UCSD-AML1 (cell line): ENCODE measurements around the gene LYRM7.
"Not testable (repeated sequence)": the region's sequence is repeated elsewhere in the genome, so short reads cannot be mapped to it uniquely, and the experiment has no call there.

Experiments
- DNase-seq: peaks from one replicate; lab custom pipeline; 2025; ENCODE audit not compliant: unreplicated experiment; lab: John Stamatoyannopoulos, UW

The LYRM7 gene

GRCh38 chr5:131171276-131171810, 599 bp downstream of the LYRM7 start:
- no peak for DNase-seq

- DNase-seq = no peak
These were observed 9.7 kb downstream of the LYRM7 start for GRCh38 chr5:131180407-131180806.

- no peak for DNase-seq
These were observed 12.1 kb downstream of the LYRM7 start for GRCh38 chr5:131182839-131183238.

- DNase-seq = no peak
These were observed 14.9 kb downstream of the LYRM7 start for GRCh38 chr5:131185523-131186104.

GRCh38 chr5:131186561-131187256, 16.0 kb downstream of the LYRM7 start:
- DNase-seq = no peak

- no peak for DNase-seq
These were observed 22.4 kb downstream of the LYRM7 start for GRCh38 chr5:131193106-131193505.

GRCh38 chr5:131193897-131194296, 23.2 kb downstream of the LYRM7 start:
- not testable (repeated sequence) for DNase-seq

GRCh38 chr5:131194725-131195124, 24.0 kb downstream of the LYRM7 start:
- no peak for DNase-seq

- no peak for DNase-seq
These were observed 25.0 kb downstream of the LYRM7 start for GRCh38 chr5:131195696-131196095.

- no peak for DNase-seq
These were observed 25.6 kb downstream of the LYRM7 start for GRCh38 chr5:131196331-131196730.

GRCh38 chr5:131198625-131199024, 27.9 kb downstream of the LYRM7 start:
- DNase-seq = no peak

GRCh38 chr5:131200560-131200959, 29.8 kb downstream of the LYRM7 start:
- no peak for DNase-seq

GRCh38 chr5:131204964-131205363, 34.2 kb downstream of the LYRM7 start:
- DNase-seq = no peak

- no peak for DNase-seq
These were observed 35.3 kb downstream of the LYRM7 start for GRCh38 chr5:131206061-131206460.

GRCh38 chr5:131206772-131207171, 36.0 kb downstream of the LYRM7 start:
- no peak for DNase-seq

- DNase-seq = no peak
These were observed 38.4 kb downstream of the LYRM7 start for GRCh38 chr5:131209175-131209505.

GRCh38 chr5:131209506-131210150, 38.9 kb downstream of the LYRM7 start:
- DNase-seq = peak; percentile 22

GRCh38 chr5:131210151-131210510, 39.4 kb downstream of the LYRM7 start:
- DNase-seq = no peak

GRCh38 chr5:131211669-131212068, 40.9 kb downstream of the LYRM7 start:
- DNase-seq = no peak

GRCh38 chr5:131212471-131213021, 41.8 kb downstream of the LYRM7 start:
- DNase-seq = no peak

- DNase-seq = no peak
These were observed 44.0 kb downstream of the LYRM7 start for GRCh38 chr5:131214609-131215227.

- no peak for DNase-seq
These were observed 47.0 kb downstream of the LYRM7 start for GRCh38 chr5:131217791-131218190.
